Measurements from ENCODE around the gene ITK.

Gene ITK

DNA sequence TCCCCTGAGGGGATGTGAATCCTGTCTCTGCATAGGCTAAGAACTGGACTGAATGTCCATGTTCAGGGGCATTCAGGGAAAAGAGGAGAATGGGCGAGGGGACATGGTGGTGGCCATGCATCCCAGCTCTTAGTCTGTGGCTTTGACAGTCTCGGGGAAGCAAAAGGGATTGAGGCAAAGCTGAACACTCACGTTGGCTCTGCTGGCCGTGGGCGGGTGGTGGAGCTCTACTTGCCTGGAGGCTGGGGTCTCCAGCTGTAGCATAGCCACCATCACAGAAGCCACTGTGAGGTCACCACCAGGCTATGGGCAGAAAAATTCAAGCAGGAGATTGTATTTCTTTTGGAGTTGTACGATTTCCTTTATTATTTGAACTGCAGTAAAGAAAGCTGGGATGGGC is 18.6 kb upstream of the ITK start:
- no peak overlapping the region for H2BK120ac ChIP-seq (ENCODE audit: insufficient read depth, low read length, poor library complexity)
- whole genome bisulfite sequencing (ENCODE audit: extremely low coverage, insufficient coverage, insufficient read length), result no CpG with 5 or more reads among the region's 6 CpGs

DNA sequence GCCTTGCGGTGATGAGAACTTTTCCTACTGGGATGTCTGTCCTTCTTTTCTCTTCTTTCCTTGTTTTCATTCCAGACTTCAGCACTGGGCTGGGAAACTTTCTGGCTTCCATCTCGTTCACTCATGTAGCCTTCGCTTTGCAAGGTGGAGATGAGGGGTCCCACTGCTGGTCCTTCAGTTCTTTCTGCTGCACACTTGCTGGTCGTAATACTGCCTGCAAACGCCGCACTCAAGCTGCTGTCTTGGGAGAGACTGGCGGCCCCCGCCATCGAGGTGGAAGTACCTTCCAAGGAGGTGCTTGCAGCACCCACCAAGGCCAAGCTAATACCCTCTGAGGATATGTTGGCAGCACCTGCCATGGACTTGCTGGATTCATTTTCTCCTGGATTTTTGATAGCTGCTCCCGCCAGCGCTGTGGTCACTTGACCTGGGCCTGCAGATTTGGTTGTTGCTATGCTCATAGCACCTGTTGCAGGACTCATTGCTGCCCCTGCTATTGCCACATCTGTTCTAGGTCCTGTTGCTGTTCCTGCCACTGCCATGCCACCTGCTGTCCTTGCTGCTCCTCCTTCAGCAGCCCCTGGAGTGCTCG is 17.6 kb upstream of the ITK start:
- WGBS (ENCODE audit: extremely low coverage, insufficient coverage, insufficient read length), result no CpG with 5 or more reads among the region's 12 CpGs
- Histone ChIP-seq H3K27me3 (ENCODE audit: insufficient read depth, low read length) (no peaks in the 10 kb centered on the region), H3K79me1 (ENCODE audit: low read length) (no peaks in the 10 kb centered on the region), H4K8ac (ENCODE audit: low read depth, low read length) (no peak overlapping the region), H3K4me3 (ENCODE audit: low read depth, low read length) (no peak overlapping the region), H3K9me3 (ENCODE audit: insufficient read depth, low read depth, low read length) (no peaks in the 10 kb centered on the region), H4K91ac (ENCODE audit: low read depth, low read length) (no peak overlapping the region), H3K4ac (ENCODE audit: low read depth, low read length) (no peak overlapping the region), H3K79me2 (ENCODE audit: control insufficient read depth, insufficient read depth, low read length, poor library complexity) (no peaks in the 10 kb centered on the region), H3K36me3 (ENCODE audit: control insufficient read depth in 1 of 2, insufficient read depth in 2 of 2, low read length in 2 of 2) (no peaks in the 10 kb centered on the region), H3K23ac (ENCODE audit: low read length) (no peak overlapping the region), H2BK12ac (ENCODE audit: low read length) (no peak overlapping the region), H2BK5ac (ENCODE audit: low read depth, low read length, poor library complexity) (no peak overlapping the region), H2BK120ac (ENCODE audit: insufficient read depth, low read length, poor library complexity) (no peak overlapping the region), H4K12ac (ENCODE audit: low read depth, low read length) (no peak overlapping the region), H3K14ac (ENCODE audit: low read length) (no peak overlapping the region), H3K4me1 (ENCODE audit: control insufficient read depth in 1 of 2, insufficient read depth in 2 of 2, low read length in 2 of 2) (no peaks in the 10 kb centered on the region), H3K27ac (ENCODE audit: low read depth, low read length) (no peak overlapping the region), H3K9ac (ENCODE audit: low read length) (no peak overlapping the region), H2AFZ (ENCODE audit: insufficient read depth, low read length, poor library complexity) (no peak overlapping the region), H2AK5ac (ENCODE audit: low read length) (no peak overlapping the region), H3K4me2 (ENCODE audit: low read length) (no peak overlapping the region), H3K18ac (ENCODE audit: low read length) (no peak overlapping the region)
- no peak for DNase-seq

More for the DNA sequence above, 18.6 kb upstream of the ITK start:
- Histone ChIP-seq H4K8ac (ENCODE audit: low read depth, low read length) (no peak overlapping the region), H3K36me3 (ENCODE audit: control insufficient read depth in 1 of 2, insufficient read depth in 2 of 2, low read length in 2 of 2) (no peaks in the 10 kb centered on the region), H3K79me2 (ENCODE audit: control insufficient read depth, insufficient read depth, low read length, poor library complexity) (no peaks in the 10 kb centered on the region), H2AK5ac (ENCODE audit: low read length) (no peak overlapping the region), H3K23ac (ENCODE audit: low read length) (no peak overlapping the region), H4K91ac (ENCODE audit: low read depth, low read length) (no peak overlapping the region), H3K4me1 (ENCODE audit: control insufficient read depth in 1 of 2, insufficient read depth in 2 of 2, low read length in 2 of 2) (no peaks in the 10 kb centered on the region), H3K4ac (ENCODE audit: low read depth, low read length) (no peak overlapping the region), H3K79me1 (ENCODE audit: low read length) (no peaks in the 10 kb centered on the region), H3K27ac (ENCODE audit: low read depth, low read length) (no peak overlapping the region), H2AFZ (ENCODE audit: insufficient read depth, low read length, poor library complexity) (no peak overlapping the region), H3K18ac (ENCODE audit: low read length) (no peak overlapping the region), H2BK12ac (ENCODE audit: low read length) (no peak overlapping the region), H3K14ac (ENCODE audit: low read length) (no peak overlapping the region), H4K12ac (ENCODE audit: low read depth, low read length) (no peak overlapping the region), H3K4me3 (ENCODE audit: low read depth, low read length) (no peak overlapping the region), H2BK5ac (ENCODE audit: low read depth, low read length, poor library complexity) (no peak overlapping the region), H3K9ac (ENCODE audit: low read length) (no peak overlapping the region), H3K27me3 (ENCODE audit: insufficient read depth, low read length) (no peaks in the 10 kb centered on the region), H3K4me2 (ENCODE audit: low read length) (no peak overlapping the region), H3K9me3 (ENCODE audit: insufficient read depth, low read depth, low read length) (no peaks in the 10 kb centered on the region)
- DNase-seq, result no peak

DNA sequence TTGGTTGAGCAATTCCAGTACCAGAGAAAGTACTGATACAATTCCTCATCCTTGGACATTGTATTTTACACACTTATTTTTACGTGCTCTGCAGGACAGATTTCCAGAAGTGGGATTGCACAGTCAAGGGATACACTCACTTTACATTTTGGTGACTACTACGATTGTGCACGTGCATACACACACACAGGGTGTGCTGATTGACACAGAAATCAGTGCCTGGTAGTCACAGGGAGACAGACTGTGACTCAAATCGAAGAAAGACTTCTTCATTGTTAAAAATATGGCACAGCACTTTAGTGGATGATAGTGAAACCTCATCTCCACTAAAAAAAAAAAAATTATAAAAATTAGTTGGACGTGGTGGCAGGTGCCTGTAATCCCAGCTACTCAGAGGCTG is 16.1 kb upstream of the ITK start:
- Histone ChIP-seq H4K91ac (ENCODE audit: low read depth, low read length) (no peak overlapping the region), H3K14ac (ENCODE audit: low read length) (no peak overlapping the region), H3K9ac (ENCODE audit: low read length) (no peak overlapping the region), H2AK5ac (ENCODE audit: low read length) (no peak overlapping the region), H4K8ac (ENCODE audit: low read depth, low read length) (no peak overlapping the region), H3K18ac (ENCODE audit: low read length) (no peak overlapping the region), H3K4me2 (ENCODE audit: low read length) (no peak overlapping the region), H2BK120ac (ENCODE audit: insufficient read depth, low read length, poor library complexity) (no peak overlapping the region), H3K27me3 (ENCODE audit: insufficient read depth, low read length) (no peaks in the 10 kb centered on the region), H3K4me1 (ENCODE audit: control insufficient read depth in 1 of 2, insufficient read depth in 2 of 2, low read length in 2 of 2) (no peaks in the 10 kb centered on the region), H2AFZ (ENCODE audit: insufficient read depth, low read length, poor library complexity) (no peak overlapping the region), H3K79me2 (ENCODE audit: control insufficient read depth, insufficient read depth, low read length, poor library complexity) (no peaks in the 10 kb centered on the region), H3K36me3 (ENCODE audit: control insufficient read depth in 1 of 2, insufficient read depth in 2 of 2, low read length in 2 of 2) (no peaks in the 10 kb centered on the region), H3K79me1 (ENCODE audit: low read length) (no peaks in the 10 kb centered on the region), H3K9me3 (ENCODE audit: insufficient read depth, low read depth, low read length) (no peaks in the 10 kb centered on the region), H4K12ac (ENCODE audit: low read depth, low read length) (no peak overlapping the region), H2BK12ac (ENCODE audit: low read length) (no peak overlapping the region), H3K27ac (ENCODE audit: low read depth, low read length) (no peak overlapping the region), H3K4ac (ENCODE audit: low read depth, low read length) (no peak overlapping the region), H3K4me3 (ENCODE audit: low read depth, low read length) (no peak overlapping the region), H3K23ac (ENCODE audit: low read length) (no peak overlapping the region), H2BK5ac (ENCODE audit: low read depth, low read length, poor library complexity) (no peak overlapping the region)
- WGBS (ENCODE audit: extremely low coverage, insufficient coverage, insufficient read length), result no CpG with 5 or more reads among the region's 5 CpGs
- DNase-seq, result no peak

DNA sequence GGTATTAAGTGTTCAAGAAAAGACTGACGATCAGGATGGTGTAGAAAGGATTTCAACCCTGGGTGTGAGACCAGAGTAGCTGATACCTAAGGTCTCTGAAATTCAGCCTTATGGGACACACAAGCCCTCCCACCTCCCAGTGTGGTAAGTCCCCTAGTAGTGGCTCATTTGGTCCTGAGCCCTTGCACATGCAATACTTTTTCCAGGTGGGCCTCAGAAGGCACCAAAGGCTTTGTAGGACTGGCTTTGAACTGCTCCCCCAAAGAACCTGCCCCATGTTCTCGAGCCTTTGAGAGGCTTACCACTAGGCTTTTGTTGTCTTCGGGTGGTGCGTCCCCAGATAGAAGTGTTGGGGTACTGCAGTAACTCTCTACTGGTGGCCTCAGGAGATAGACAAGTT is 15.4 kb upstream of the ITK start:
- H2BK120ac ChIP-seq (ENCODE audit: insufficient read depth, low read length, poor library complexity), result no peak overlapping the region
- H3K4ac ChIP-seq (ENCODE audit: low read depth, low read length), result no peak overlapping the region
- DNase-seq, result no peak
- H4K12ac ChIP-seq (ENCODE audit: low read depth, low read length), result no peak overlapping the region
- no peaks in the 10 kb centered on the region for H3K79me2 ChIP-seq (ENCODE audit: control insufficient read depth, insufficient read depth, low read length, poor library complexity)
- H3K23ac ChIP-seq (ENCODE audit: low read length), result no peak overlapping the region
- no peaks in the 10 kb centered on the region for H3K4me1 ChIP-seq (ENCODE audit: control insufficient read depth in 1 of 2, insufficient read depth in 2 of 2, low read length in 2 of 2)
- no peak overlapping the region for H2AK5ac ChIP-seq (ENCODE audit: low read length)
- no peak overlapping the region for H4K91ac ChIP-seq (ENCODE audit: low read depth, low read length)
- no peaks in the 10 kb centered on the region for H3K36me3 ChIP-seq (ENCODE audit: control insufficient read depth in 1 of 2, insufficient read depth in 2 of 2, low read length in 2 of 2)
- no peak overlapping the region for H4K8ac ChIP-seq (ENCODE audit: low read depth, low read length)
- no peak overlapping the region for H3K27ac ChIP-seq (ENCODE audit: low read depth, low read length)
- H3K27me3 ChIP-seq (ENCODE audit: insufficient read depth, low read length), result no peaks in the 10 kb centered on the region
- no peaks in the 10 kb centered on the region for H3K79me1 ChIP-seq (ENCODE audit: low read length)
- H2AFZ ChIP-seq (ENCODE audit: insufficient read depth, low read length, poor library complexity), result no peak overlapping the region
- no peak overlapping the region for H3K4me3 ChIP-seq (ENCODE audit: low read depth, low read length)
- no peak overlapping the region for H3K4me2 ChIP-seq (ENCODE audit: low read length)
- H3K18ac ChIP-seq (ENCODE audit: low read length), result no peak overlapping the region
- no peak overlapping the region for H2BK5ac ChIP-seq (ENCODE audit: low read depth, low read length, poor library complexity)
- H2BK12ac ChIP-seq (ENCODE audit: low read length), result no peak overlapping the region
- WGBS (ENCODE audit: extremely low coverage, insufficient coverage, insufficient read length), result no CpG with 5 or more reads among the region's 4 CpGs
- H3K9me3 ChIP-seq (ENCODE audit: insufficient read depth, low read depth, low read length), result no peaks in the 10 kb centered on the region
- H3K14ac ChIP-seq (ENCODE audit: low read length), result no peak overlapping the region
- no peak overlapping the region for H3K9ac ChIP-seq (ENCODE audit: low read length)

Measured in trophoblast cell (in vitro differentiated cells and primary cell).